GM10847 (cell line): ENCODE results near the gene LMNTD2.
A peak's percentile ranks its signal among the peaks of the same experiment; 100 is the strongest.

ENCODE experiments used
- POLR2A ChIP-seq: IDR thresholded peaks from 2 replicates; pipeline ENCODE4 v1.6.1; 2011; ENCODE audit not compliant: insufficient read length; ENCODE audit errors: extremely low read depth

Gene LMNTD2

GRCh38 chr11:560305-561147 lies at the start of gene LMNTD2, which contains the start of gene RASSF7:
Gene LMNTD2 (minus strand): TSS chr11:560738. CDS start chr11:560716, 22 bp downstream.
Gene RASSF7 (plus strand): TSS chr11:560970. CDS start chr11:561769, 799 bp downstream.
- TF ChIP-seq POLR2A, result peak; percentile 59

- no peak for TF ChIP-seq POLR2A
These were observed 48.8 kb upstream of the LMNTD2 start for GRCh38 chr11:609341-609811.

- TF ChIP-seq POLR2A, result no peak
These were observed 48.3 kb upstream of the LMNTD2 start for GRCh38 chr11:608791-609251.

GRCh38 chr11:607971-608659 lies 47.6 kb upstream of the LMNTD2 start:
- TF ChIP-seq POLR2A, result no peak

- no peak for TF ChIP-seq POLR2A
These were observed 46.7 kb upstream of the LMNTD2 start for GRCh38 chr11:607020-607780.

GRCh38 chr11:606245-606644 lies 45.7 kb upstream of the LMNTD2 start:
- no peak for TF ChIP-seq POLR2A

- TF ChIP-seq POLR2A, result no peak
These were observed 45.0 kb upstream of the LMNTD2 start for GRCh38 chr11:605286-606129.

GRCh38 chr11:603154-603553 lies 42.6 kb upstream of the LMNTD2 start:
- no peak for TF ChIP-seq POLR2A

GRCh38 chr11:601573-602245 lies 41.2 kb upstream of the LMNTD2 start:
- TF ChIP-seq POLR2A, result no peak

GRCh38 chr11:598005-598680 lies 37.6 kb upstream of the LMNTD2 start:
- no peak for TF ChIP-seq POLR2A

- TF ChIP-seq POLR2A, result no peak
These were observed 36.7 kb upstream of the LMNTD2 start for GRCh38 chr11:597166-597725.

GRCh38 chr11:596374-596773 lies 35.8 kb upstream of the LMNTD2 start:
- no peak for TF ChIP-seq POLR2A

GRCh38 chr11:595400-595799 lies 34.9 kb upstream of the LMNTD2 start:
- TF ChIP-seq POLR2A, result no peak
